Measurements from ENCODE around the gene PARD3. TPM values are rescaled to one million over a fixed set of nuclear protein-coding genes. Genes with fewer than 3 reads are reported as not detected.

The PARD3 gene
- total RNA-seq, 2 donors from 2014 or later, result 59.6 to 74.6 TPM

GRCh38 chr10:34615770-34616169 is 199.3 kb downstream of the PARD3 start:
- no peak overlapping the region for H3K4me3 Mint-ChIP-seq
- no peaks in the 10 kb centered on the region for H3K27me3 Mint-ChIP-seq (ENCODE audit: insufficient read depth)
- H3K36me3 ChIP-seq (ENCODE audit: control insufficient read depth, insufficient read depth, low read length), result no peaks in the 10 kb centered on the region
- H3K4me1 Mint-ChIP-seq, result peaks cover 17% of the 10 kb centered on the region
- H3K9me3 Mint-ChIP-seq, result no peaks in the 10 kb centered on the region
- H3K4me1 ChIP-seq (ENCODE audit: control insufficient read depth, insufficient read depth, low read length), result no peaks in the 10 kb centered on the region
- H3K27ac ChIP-seq (ENCODE audit: low read depth, low read length), result no peak overlapping the region
- no peaks in the 10 kb centered on the region for H3K9me3 ChIP-seq (ENCODE audit: control insufficient read depth, low read length)
- DNase-seq, result no peak
- H3K4me3 ChIP-seq (ENCODE audit: low read length), result no peak overlapping the region
- peak; percentile 21 for TF ChIP-seq CTCF (conservative IDR thresholded peaks at IDR 0.05)
- H3K27me3 ChIP-seq (ENCODE audit: control insufficient read depth, insufficient read depth, low read length, poor library complexity, severe bottlenecking), result no peaks in the 10 kb centered on the region
- H3K9ac ChIP-seq (ENCODE audit: extremely low read depth, low read length, poor library complexity, severe bottlenecking), result no peak overlapping the region
- H3K36me3 Mint-ChIP-seq (ENCODE audit: low read depth), result no peaks in the 10 kb centered on the region
- no peak overlapping the region for H3K27ac Mint-ChIP-seq
- 83 to 97% methylated on average over 1 to 3 of the region's 3 CpGs for WGBS, 2 experiments (ENCODE audit: insufficient coverage in 1 of 2, insufficient read length in 1 of 2)

- peaks cover under 1% of the 10 kb centered on the region for H3K4me1 Mint-ChIP-seq
- no peaks in the 10 kb centered on the region for H3K4me1 ChIP-seq (ENCODE audit: control insufficient read depth, insufficient read depth, low read length)
- no peak overlapping the region for H3K27ac ChIP-seq (ENCODE audit: low read depth, low read length)
- no peaks in the 10 kb centered on the region for H3K36me3 Mint-ChIP-seq (ENCODE audit: low read depth)
- H3K9me3 Mint-ChIP-seq, result no peaks in the 10 kb centered on the region
- no peak for TF ChIP-seq CTCF (conservative IDR thresholded peaks at IDR 0.05)
- no peak overlapping the region for H3K4me3 ChIP-seq (ENCODE audit: low read length)
- H3K27me3 ChIP-seq (ENCODE audit: control insufficient read depth, insufficient read depth, low read length, poor library complexity, severe bottlenecking), result no peaks in the 10 kb centered on the region
- H3K27me3 Mint-ChIP-seq (ENCODE audit: insufficient read depth), result no peaks in the 10 kb centered on the region
- 61 to 89% methylated on average over 2 to 3 of the region's 3 CpGs for WGBS, 2 experiments (ENCODE audit: insufficient coverage in 1 of 2, insufficient read length in 1 of 2)
- no peaks in the 10 kb centered on the region for H3K36me3 ChIP-seq (ENCODE audit: control insufficient read depth, insufficient read depth, low read length)
- no peak for DNase-seq
- H3K27ac Mint-ChIP-seq, result no peak overlapping the region
- no peaks in the 10 kb centered on the region for H3K9me3 ChIP-seq (ENCODE audit: control insufficient read depth, low read length)
- H3K4me3 Mint-ChIP-seq, result no peak overlapping the region
- H3K9ac ChIP-seq (ENCODE audit: extremely low read depth, low read length, poor library complexity, severe bottlenecking), result no peak overlapping the region
These were observed 201.6 kb downstream of the PARD3 start for GRCh38 chr10:34613491-34613890.

- H3K9ac ChIP-seq (ENCODE audit: extremely low read depth, low read length, poor library complexity, severe bottlenecking), result no peak overlapping the region
- H3K4me1 Mint-ChIP-seq, result no peaks in the 10 kb centered on the region
- H3K27me3 ChIP-seq (ENCODE audit: control insufficient read depth, insufficient read depth, low read length, poor library complexity, severe bottlenecking), result no peaks in the 10 kb centered on the region
- no peaks in the 10 kb centered on the region for H3K4me1 ChIP-seq (ENCODE audit: control insufficient read depth, insufficient read depth, low read length)
- no peaks in the 10 kb centered on the region for H3K27me3 Mint-ChIP-seq (ENCODE audit: insufficient read depth)
- no peak overlapping the region for H3K27ac ChIP-seq (ENCODE audit: low read depth, low read length)
- 100% methylated on average over 1 of the region's 1 CpG; no CpG with 5 or more reads in 1 of the 2 experiments for WGBS, 2 experiments (ENCODE audit: insufficient coverage in 1 of 2, insufficient read length in 1 of 2)
- no peak overlapping the region for H3K27ac Mint-ChIP-seq
- H3K4me3 Mint-ChIP-seq, result no peak overlapping the region
- no peaks in the 10 kb centered on the region for H3K36me3 ChIP-seq (ENCODE audit: control insufficient read depth, insufficient read depth, low read length)
- H3K9me3 ChIP-seq (ENCODE audit: control insufficient read depth, low read length), result no peaks in the 10 kb centered on the region
- no peak overlapping the region for H3K4me3 ChIP-seq (ENCODE audit: low read length)
- TF ChIP-seq CTCF (conservative IDR thresholded peaks at IDR 0.05), result no peak
- H3K9me3 Mint-ChIP-seq, result no peaks in the 10 kb centered on the region
- DNase-seq, result no peak
- no peaks in the 10 kb centered on the region for H3K36me3 Mint-ChIP-seq (ENCODE audit: low read depth)
These were observed 202.2 kb downstream of the PARD3 start for GRCh38 chr10:34612938-34613337.

Measured in endodermal cell (in vitro differentiated cells).